SHP77 (cell line): ENCODE measurements around the gene AKAP13.

ENCODE experiments used
- DNase-seq, 2 experiments: peaks; one replicate each; lab custom pipeline; 2025; lab: John Stamatoyannopoulos, UW

AKAP13 gene

GRCh38 chr15:85756411-85757072 is 376.1 kb downstream of the AKAP13 start:
- no peak for DNase-seq

- no peak for DNase-seq
These were observed 376.9 kb downstream of the AKAP13 start for GRCh38 chr15:85757073-85757938.

GRCh38 chr15:85757939-85758654 is 377.7 kb downstream of the AKAP13 start:
- no peak for DNase-seq

- no peak for DNase-seq
These were observed 378.2 kb downstream of the AKAP13 start for GRCh38 chr15:85758655-85758978.

- no peak for DNase-seq
These were observed 379.0 kb downstream of the AKAP13 start for GRCh38 chr15:85759376-85759775.

- no peak for DNase-seq
These were observed 379.6 kb downstream of the AKAP13 start for GRCh38 chr15:85760049-85760448.

- no peak for DNase-seq
These were observed 380.3 kb downstream of the AKAP13 start for GRCh38 chr15:85760531-85761371.

GRCh38 chr15:85761635-85762034 is 381.2 kb downstream of the AKAP13 start:
- no peak for DNase-seq

GRCh38 chr15:85762039-85762755 is 381.8 kb downstream of the AKAP13 start:
- DNase-seq, result no peak

- DNase-seq, result no peak
These were observed 382.3 kb downstream of the AKAP13 start for GRCh38 chr15:85762756-85763127.

GRCh38 chr15:85763157-85763556 is 382.8 kb downstream of the AKAP13 start:
- DNase-seq, result no peak

- no peak for DNase-seq
These were observed 383.6 kb downstream of the AKAP13 start for GRCh38 chr15:85763673-85764633.

GRCh38 chr15:85764649-85765277 is 384.4 kb downstream of the AKAP13 start:
- DNase-seq, result no peak

- DNase-seq, result no peak
These were observed 385.8 kb downstream of the AKAP13 start for GRCh38 chr15:85766001-85766831.

GRCh38 chr15:85767785-85768529 is 387.6 kb downstream of the AKAP13 start:
- no peak for DNase-seq

GRCh38 chr15:85768595-85769168 is 388.3 kb downstream of the AKAP13 start:
- no peak for DNase-seq

GRCh38 chr15:85769182-85769900 is 388.9 kb downstream of the AKAP13 start:
- no peak for DNase-seq
